Neural cell (in vitro differentiated cells): Measurements from ENCODE around the gene HS6ST1.

Source experiments
- EP300 ChIP-seq: fragments of 450-650 bp; conservative IDR thresholded peaks from 2 replicates; pipeline ENCODE4 v1.6.1; 2014; ENCODE audit warnings: antibody characterized with exemption, mild to moderate bottlenecking, moderate library complexity; ENCODE audit not compliant: poor library complexity, severe bottlenecking
- EZH2 ChIP-seq: fragments of 200-600, 300-800 bp; shearing (Covaris generic), sonication (generic); IDR thresholded peaks from 2 replicates; pipeline ENCODE4 v1.6.1; 2014; ENCODE audit warnings: antibody characterized with exemption, low read length, borderline replicate concordance, mild to moderate bottlenecking; ENCODE audit not compliant: insufficient read depth, poor library complexity, severe bottlenecking
- RAD21 ChIP-seq: fragments of 450-650 bp; conservative IDR thresholded peaks from 2 replicates; pipeline ENCODE4 v1.6.1; 2014; ENCODE audit warnings: antibody characterized with exemption, mild to moderate bottlenecking, moderate library complexity
- REST ChIP-seq: IDR thresholded peaks from 2 replicates; pipeline ENCODE4 v1.6.1; 2012; ENCODE audit warnings: borderline replicate concordance
- TF ChIP-seq, protein P1 (sequence below): fragments of 450-650 bp; IDR thresholded peaks from 2 replicates; pipeline ENCODE4 v1.5.1; 2014; ENCODE audit warnings: antibody characterized with exemption, mild to moderate bottlenecking, moderate library complexity; ENCODE audit not compliant: poor library complexity, severe bottlenecking

DNA sequence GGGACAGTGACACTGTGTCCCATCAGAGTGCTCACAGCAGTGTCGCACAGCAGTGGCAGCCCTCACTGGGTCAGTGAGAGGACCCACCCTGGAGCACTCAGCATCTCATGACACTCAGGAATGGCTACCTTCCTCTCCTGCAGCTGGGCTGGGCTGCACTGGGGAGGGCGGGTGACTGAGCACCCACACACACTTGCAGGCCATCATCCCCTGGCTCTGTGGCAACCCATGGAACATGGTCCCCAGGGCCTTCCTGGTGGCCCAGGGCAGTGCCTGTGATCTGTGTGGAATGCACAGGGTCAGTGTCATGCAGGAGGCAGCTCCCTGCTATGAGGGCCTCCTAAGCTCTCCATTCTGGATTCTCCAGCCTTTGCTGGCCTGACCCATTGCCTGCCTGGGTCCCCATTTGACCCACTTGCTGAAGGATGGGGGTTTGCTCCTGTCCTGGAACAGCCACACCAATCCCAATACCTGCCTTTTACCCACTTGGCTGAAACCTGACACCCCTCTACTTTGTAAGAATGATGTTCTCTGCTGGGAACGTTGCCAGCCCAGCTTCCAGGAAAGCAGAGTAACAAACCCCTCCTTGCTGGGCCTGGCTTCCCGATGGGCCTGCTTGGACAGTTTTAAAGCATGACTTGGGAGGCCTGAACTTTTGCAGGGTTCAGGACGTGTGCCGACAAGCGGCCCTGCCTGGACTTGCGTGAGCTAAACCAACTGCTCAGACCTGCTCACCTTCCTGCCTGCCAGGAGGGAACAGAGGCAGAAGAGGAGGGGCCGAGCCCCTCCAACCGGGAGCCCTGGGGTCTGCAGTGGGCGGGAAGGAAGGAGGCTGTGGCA, 13.7 kb downstream of the HS6ST1 start:
- TF ChIP-seq RAD21 (no peak), EP300 (no peak), EZH2 (no peak), REST (no peak)
- TF ChIP-seq, protein P1, sequence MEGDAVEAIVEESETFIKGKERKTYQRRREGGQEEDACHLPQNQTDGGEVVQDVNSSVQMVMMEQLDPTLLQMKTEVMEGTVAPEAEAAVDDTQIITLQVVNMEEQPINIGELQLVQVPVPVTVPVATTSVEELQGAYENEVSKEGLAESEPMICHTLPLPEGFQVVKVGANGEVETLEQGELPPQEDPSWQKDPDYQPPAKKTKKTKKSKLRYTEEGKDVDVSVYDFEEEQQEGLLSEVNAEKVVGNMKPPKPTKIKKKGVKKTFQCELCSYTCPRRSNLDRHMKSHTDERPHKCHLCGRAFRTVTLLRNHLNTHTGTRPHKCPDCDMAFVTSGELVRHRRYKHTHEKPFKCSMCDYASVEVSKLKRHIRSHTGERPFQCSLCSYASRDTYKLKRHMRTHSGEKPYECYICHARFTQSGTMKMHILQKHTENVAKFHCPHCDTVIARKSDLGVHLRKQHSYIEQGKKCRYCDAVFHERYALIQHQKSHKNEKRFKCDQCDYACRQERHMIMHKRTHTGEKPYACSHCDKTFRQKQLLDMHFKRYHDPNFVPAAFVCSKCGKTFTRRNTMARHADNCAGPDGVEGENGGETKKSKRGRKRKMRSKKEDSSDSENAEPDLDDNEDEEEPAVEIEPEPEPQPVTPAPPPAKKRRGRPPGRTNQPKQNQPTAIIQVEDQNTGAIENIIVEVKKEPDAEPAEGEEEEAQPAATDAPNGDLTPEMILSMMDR, result no peak
